DOHH2 (cell line): ENCODE measurements around the gene RPTOR.

ENCODE experiments used
- H3F3A ChIP-seq: fragments of 200-600 bp; sonication (generic), shearing (Covaris generic); 2 replicates; pipeline ENCODE4 v1.6.0; 2016; ENCODE audit warnings: antibody characterized with exemption, mild to moderate bottlenecking; ENCODE audit not compliant: control insufficient read depth, insufficient read depth
- H3K27ac ChIP-seq: fragments of 200-600 bp; sonication (generic); 2 replicates; pipeline ENCODE4 v1.5.1; 2014; ENCODE audit warnings: low read depth, mild to moderate bottlenecking, low read length, moderate library complexity
- H3K27me3 ChIP-seq: fragments of 200-600 bp; sonication (generic); 2 replicates; pipeline ENCODE4 v1.6.1; 2014; ENCODE audit warnings: mild to moderate bottlenecking, low read length, mixed read lengths; ENCODE audit not compliant: control insufficient read depth
- H3K36me3 ChIP-seq: fragments of 200-600 bp; sonication (generic); 2 replicates; pipeline ENCODE4 v1.6.1; 2014; ENCODE audit warnings: mild to moderate bottlenecking, low read length, moderate library complexity, mixed read lengths; ENCODE audit not compliant: control insufficient read depth
- H3K4me1 ChIP-seq: fragments of 200-600 bp; sonication (generic); 2 replicates; pipeline ENCODE4 v1.6.1; 2014; ENCODE audit warnings: mild to moderate bottlenecking, low read length, mixed read lengths; ENCODE audit not compliant: control insufficient read depth
- H3K4me2 ChIP-seq: fragments of 200-600 bp; sonication (generic); 2 replicates; pipeline ENCODE4 v1.6.0; 2014; ENCODE audit warnings: mild to moderate bottlenecking, low read length, moderate library complexity
- H3K4me3 ChIP-seq: fragments of 200-600 bp; sonication (generic); 2 replicates; pipeline ENCODE4 v1.5.1; 2014; ENCODE audit warnings: mild to moderate bottlenecking, low read length, mixed read lengths
- H3K79me2 ChIP-seq: fragments of 200-600 bp; sonication (generic); 2 replicates; pipeline ENCODE4 v1.6.1; 2014; ENCODE audit warnings: mild to moderate bottlenecking, low read length, mixed read lengths; ENCODE audit not compliant: control insufficient read depth
- H3K9me2 ChIP-seq: fragments of 200-600 bp; sonication (generic); replicated peaks from 2 replicates; pipeline ENCODE4 v1.6.1; 2014; ENCODE audit warnings: mild to moderate bottlenecking, low read length, mixed read lengths; ENCODE audit not compliant: control insufficient read depth
- H3K9me3 ChIP-seq: fragments of 200-600 bp; sonication (generic); 2 replicates; pipeline ENCODE4 v1.6.1; 2014; ENCODE audit warnings: antibody characterized with exemption, low read length, mixed read lengths; ENCODE audit not compliant: control insufficient read depth, insufficient read depth
- H4K20me1 ChIP-seq: fragments of 200-600 bp; sonication (generic); 2 replicates; pipeline ENCODE4 v1.6.0; 2014; ENCODE audit warnings: low read depth, mild to moderate bottlenecking, antibody characterized with exemption, low read length, moderate library complexity; ENCODE audit not compliant: control insufficient read depth, insufficient read depth
- EZH2phosphoT487 ChIP-seq: fragments of 200-600 bp; sonication (generic); IDR thresholded peaks from 2 replicates; pipeline ENCODE4 v1.6.1; 2017; ENCODE audit warnings: borderline replicate concordance, mild to moderate bottlenecking, antibody characterized with exemption, low read length, moderate library complexity, mixed read lengths
- TF ChIP-seq, protein P1 (sequence below): fragments of 200-600 bp; sonication (generic); IDR thresholded peaks from one replicate; pipeline ENCODE4 v1.5.1; 2014; ENCODE audit warnings: antibody characterized with exemption, mild to moderate bottlenecking, low read depth, low read length; ENCODE audit not compliant: poor library complexity, severe bottlenecking

Gene RPTOR

DNA sequence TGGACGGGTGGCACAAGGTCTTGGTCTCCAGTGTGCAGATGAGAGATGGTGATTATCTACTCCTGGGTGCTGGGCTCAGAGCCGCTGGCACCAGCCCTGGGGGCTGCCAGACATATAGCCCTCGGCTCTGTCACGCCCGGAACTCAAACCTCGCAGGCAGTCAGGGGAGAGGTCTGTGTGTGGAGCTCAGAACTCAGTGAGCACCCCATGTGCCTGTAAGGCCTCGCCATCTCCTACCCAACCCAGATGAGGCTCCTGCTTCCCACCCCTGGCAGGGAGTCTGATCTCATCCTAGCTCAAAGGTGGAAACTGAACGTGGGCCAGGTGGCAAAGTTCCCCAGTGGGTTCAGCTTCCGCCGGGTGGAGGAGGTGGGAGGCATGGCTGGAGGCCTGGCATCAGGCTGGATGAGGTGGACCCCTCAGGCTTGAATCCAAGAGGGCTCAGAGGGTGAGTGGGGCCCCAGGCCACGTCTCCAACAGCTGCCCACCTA, 45.7 kb upstream of the RPTOR start:
- Histone ChIP-seq H3F3A (no peaks in the 10 kb centered on the region), H3K4me3 (no peak overlapping the region), H3K4me1 (no peaks in the 10 kb centered on the region), H3K4me2 (no peak overlapping the region), H3K9me2 (no peaks in the 10 kb centered on the region), H3K27me3 (no peaks in the 10 kb centered on the region), H3K36me3 (no peaks in the 10 kb centered on the region), H3K27ac (no peak overlapping the region), H4K20me1 (no peaks in the 10 kb centered on the region), H3K79me2 (no peaks in the 10 kb centered on the region), H3K9me3 (no peaks in the 10 kb centered on the region)
- no peak for TF ChIP-seq EZH2phosphoT487
- TF ChIP-seq, protein P1, sequence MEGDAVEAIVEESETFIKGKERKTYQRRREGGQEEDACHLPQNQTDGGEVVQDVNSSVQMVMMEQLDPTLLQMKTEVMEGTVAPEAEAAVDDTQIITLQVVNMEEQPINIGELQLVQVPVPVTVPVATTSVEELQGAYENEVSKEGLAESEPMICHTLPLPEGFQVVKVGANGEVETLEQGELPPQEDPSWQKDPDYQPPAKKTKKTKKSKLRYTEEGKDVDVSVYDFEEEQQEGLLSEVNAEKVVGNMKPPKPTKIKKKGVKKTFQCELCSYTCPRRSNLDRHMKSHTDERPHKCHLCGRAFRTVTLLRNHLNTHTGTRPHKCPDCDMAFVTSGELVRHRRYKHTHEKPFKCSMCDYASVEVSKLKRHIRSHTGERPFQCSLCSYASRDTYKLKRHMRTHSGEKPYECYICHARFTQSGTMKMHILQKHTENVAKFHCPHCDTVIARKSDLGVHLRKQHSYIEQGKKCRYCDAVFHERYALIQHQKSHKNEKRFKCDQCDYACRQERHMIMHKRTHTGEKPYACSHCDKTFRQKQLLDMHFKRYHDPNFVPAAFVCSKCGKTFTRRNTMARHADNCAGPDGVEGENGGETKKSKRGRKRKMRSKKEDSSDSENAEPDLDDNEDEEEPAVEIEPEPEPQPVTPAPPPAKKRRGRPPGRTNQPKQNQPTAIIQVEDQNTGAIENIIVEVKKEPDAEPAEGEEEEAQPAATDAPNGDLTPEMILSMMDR: no peak

DNA sequence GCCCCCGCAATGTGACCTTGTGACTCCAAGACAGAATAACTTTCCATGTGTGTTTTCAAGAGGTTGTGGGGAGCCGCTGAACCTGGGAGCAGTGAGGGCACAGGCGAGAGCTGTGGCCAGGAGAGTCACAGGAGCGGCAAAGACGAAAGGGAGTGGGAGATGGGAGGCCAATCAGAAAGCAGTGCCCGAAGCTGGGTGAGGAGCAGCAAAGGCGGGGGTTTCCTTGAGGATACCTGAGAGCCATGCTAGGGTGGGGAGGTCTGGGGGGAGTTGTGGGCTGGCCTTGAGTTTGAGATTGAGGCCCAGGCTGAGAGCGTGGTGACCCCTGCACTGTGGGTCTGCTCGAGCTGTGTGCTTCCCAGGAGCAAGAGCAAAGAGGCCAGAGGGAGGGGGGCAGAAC, 45.1 kb upstream of the RPTOR start:
- no peaks in the 10 kb centered on the region for H3K9me3 ChIP-seq
- H3K79me2 ChIP-seq: no peaks in the 10 kb centered on the region
- no peaks in the 10 kb centered on the region for H3K9me2 ChIP-seq
- no peaks in the 10 kb centered on the region for H4K20me1 ChIP-seq
- TF ChIP-seq EZH2phosphoT487: no peak
- TF ChIP-seq, protein P1: no peak
- H3K4me2 ChIP-seq: no peak overlapping the region
- H3K36me3 ChIP-seq: no peaks in the 10 kb centered on the region
- no peak overlapping the region for H3K27ac ChIP-seq
- no peaks in the 10 kb centered on the region for H3F3A ChIP-seq
- no peak overlapping the region for H3K4me3 ChIP-seq
- H3K4me1 ChIP-seq: no peaks in the 10 kb centered on the region
- no peaks in the 10 kb centered on the region for H3K27me3 ChIP-seq

DNA sequence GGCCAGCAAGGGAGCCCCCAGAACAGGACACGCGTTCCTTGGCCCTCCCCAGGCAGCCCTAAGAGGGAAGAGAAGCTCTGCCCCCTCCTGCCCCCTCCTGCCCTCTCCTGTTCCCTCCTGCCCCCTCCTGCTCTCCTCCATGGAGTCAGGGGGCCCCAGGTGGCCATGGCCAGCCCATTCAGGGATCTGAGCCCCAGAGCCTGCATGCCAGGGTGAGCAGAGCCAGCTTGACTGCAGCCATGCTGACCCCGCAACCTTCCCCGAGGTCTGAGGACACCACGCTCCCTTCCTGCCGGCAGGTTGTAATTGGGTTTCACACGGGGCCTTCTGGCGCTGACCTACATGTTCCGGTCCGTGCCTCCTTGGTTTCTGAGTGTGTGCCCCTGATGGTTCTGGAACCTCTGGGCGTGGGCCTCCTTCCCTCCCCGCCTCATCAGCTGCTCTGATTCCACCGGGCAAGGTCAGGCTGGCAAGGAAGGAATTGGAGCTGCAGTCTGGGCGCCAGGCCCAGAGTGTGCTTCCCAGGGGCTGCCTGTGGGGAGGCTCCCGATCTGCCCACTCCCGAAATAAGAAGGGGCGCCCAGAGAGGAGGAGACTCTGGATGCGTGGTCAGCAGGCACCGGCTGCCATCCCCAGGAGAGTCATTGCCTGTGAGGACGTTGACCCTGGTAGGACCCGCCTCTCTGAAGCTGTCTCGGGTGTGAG, 44.5 kb upstream of the RPTOR start:
- Histone ChIP-seq H3K4me2 (no peak overlapping the region), H3K27ac (no peak overlapping the region), H3K9me2 (no peaks in the 10 kb centered on the region)

More for the DNA sequence above, 44.5 kb upstream of the RPTOR start:
- H4K20me1 ChIP-seq: no peaks in the 10 kb centered on the region
- no peaks in the 10 kb centered on the region for H3K9me3 ChIP-seq
- no peaks in the 10 kb centered on the region for H3K36me3 ChIP-seq
- H3K27me3 ChIP-seq: no peaks in the 10 kb centered on the region
- no peaks in the 10 kb centered on the region for H3K4me1 ChIP-seq
- H3F3A ChIP-seq: no peaks in the 10 kb centered on the region
- no peaks in the 10 kb centered on the region for H3K79me2 ChIP-seq
- TF ChIP-seq, protein P1: no peak
- TF ChIP-seq EZH2phosphoT487: no peak
- H3K4me3 ChIP-seq: no peak overlapping the region
